Karpas-422 (cell line): ENCODE results near the gene KIF3C. TPM values are rescaled to one million over a fixed set of nuclear protein-coding genes. Genes with fewer than 3 reads are reported as not detected.
A peak's percentile ranks its signal among the peaks of the same experiment; 100 is the strongest.
"Not testable (repeated sequence)": the region's sequence is repeated elsewhere in the genome, so short reads cannot be mapped to it uniquely, and the experiment has no call there.

Experiments
- DNase-seq: peaks from one replicate; pipeline ENCODE4 v3.0.0-alpha.2; 2015
- H2AFZ ChIP-seq: fragments of 200-600 bp; sonication (generic); 2 replicates; pipeline ENCODE4 v1.6.1; 2014; ENCODE audit warnings: antibody characterized with exemption, low read length, mixed read lengths
- H3K27ac ChIP-seq: fragments of 200-600 bp; sonication (generic); 2 replicates; pipeline ENCODE4 v1.5.1; 2014; ENCODE audit warnings: mild to moderate bottlenecking, low read length, moderate library complexity
- H3K27me3 ChIP-seq: fragments of 200-600 bp; sonication (generic); 2 replicates; pipeline ENCODE4 v1.6.1; 2014; ENCODE audit warnings: low read length, mixed read lengths
- H3K36me3 ChIP-seq: fragments of 200-600 bp; sonication (generic); 2 replicates; pipeline ENCODE4 v1.6.1; 2014; ENCODE audit warnings: low read length, mixed read lengths; ENCODE audit not compliant: insufficient read depth
- H3K4me1 ChIP-seq: fragments of 200-600 bp; sonication (generic); 2 replicates; pipeline ENCODE4 v1.6.1; 2014; ENCODE audit warnings: mild to moderate bottlenecking, low read length, mixed read lengths
- H3K4me2 ChIP-seq: fragments of 200-600 bp; sonication (generic); 2 replicates; pipeline ENCODE4 v1.6.1; 2014; ENCODE audit warnings: low read length, low read depth, mild to moderate bottlenecking; ENCODE audit not compliant: poor library complexity, severe bottlenecking
- H3K4me3 ChIP-seq: fragments of 200-600 bp; sonication (generic); 2 replicates; pipeline ENCODE4 v1.5.1; 2014; ENCODE audit warnings: mild to moderate bottlenecking, antibody characterized with exemption, low read length, mixed read lengths
- H3K79me2 ChIP-seq: fragments of 200-600 bp; sonication (generic); 2 replicates; pipeline ENCODE4 v1.6.1; 2014; ENCODE audit warnings: mild to moderate bottlenecking, low read length, mixed read lengths
- H3K9ac ChIP-seq: fragments of 200-600 bp; sonication (generic); 2 replicates; pipeline ENCODE4 v1.6.0; 2014; ENCODE audit warnings: low read length
- H3K9me2 ChIP-seq: fragments of 200-600 bp; sonication (generic), shearing (Covaris generic); replicated peaks from 2 replicates; pipeline ENCODE4 v1.6.0; 2014; ENCODE audit warnings: mild to moderate bottlenecking, low read length, moderate library complexity; ENCODE audit not compliant: insufficient read depth
- H3K9me3 ChIP-seq: fragments of 300-700, 200-600 bp; sonication (generic); 2 replicates; pipeline ENCODE4 v1.6.1; 2014; ENCODE audit warnings: low read length, mixed read lengths
- H4K20me1 ChIP-seq: fragments of 200-600 bp; sonication (generic); 2 replicates; pipeline ENCODE4 v1.6.1; 2014; ENCODE audit warnings: mild to moderate bottlenecking, antibody characterized with exemption, low read length, low read depth; ENCODE audit not compliant: insufficient read depth
- total RNA-seq: library from RNA; depleted of rRNA; stranded (reverse); fragments of >200 nt; shearing (Covaris generic); gene quantifications from 2 replicates; pipeline ENCODE4 v1.2.3, GENCODE V29; 2014; ENCODE audit warnings: low replicate concordance; rRNA removed

The KIF3C gene
- 0.90 and 1.2 TPM in 2 replicates for total RNA-seq

DNA sequence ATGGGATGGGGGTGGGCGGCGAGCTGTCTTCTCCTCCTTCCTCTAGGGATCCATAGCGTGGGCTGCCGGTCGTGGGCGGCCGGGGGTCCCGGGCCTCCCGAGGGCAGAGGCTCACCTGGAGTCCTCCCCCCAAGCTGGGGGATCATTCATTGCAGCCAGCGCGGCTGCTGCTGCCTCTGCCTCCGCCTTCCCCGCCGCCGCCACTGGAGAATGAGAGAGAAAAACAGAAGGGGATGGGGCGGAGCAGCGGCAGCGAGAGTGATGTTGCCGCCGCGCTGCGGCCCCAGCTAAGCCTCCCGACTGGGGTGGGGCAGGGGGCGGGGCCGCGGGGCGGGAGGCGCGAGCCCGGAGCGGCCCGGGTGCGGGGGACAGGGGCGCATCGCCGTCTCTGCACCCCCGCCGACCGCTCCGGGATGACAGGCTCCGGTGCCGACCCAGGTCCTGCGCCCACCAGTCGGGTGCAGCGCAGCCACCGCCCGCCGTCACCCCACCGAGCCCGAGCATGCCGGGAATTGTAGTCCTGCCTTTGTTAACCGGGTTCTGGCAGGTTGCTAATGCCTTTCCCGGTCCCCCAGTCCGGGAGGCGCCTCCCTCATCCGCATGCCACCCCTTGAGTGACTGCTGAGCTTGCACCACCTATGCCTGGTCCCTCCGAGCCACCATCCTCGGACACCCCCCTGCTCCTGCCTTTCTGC, at the start of gene KIF3C:
Gene KIF3C, minus strand, starts transcription at position 225 of the 695 bp plus-strand sequence. CDS start 580 bp downstream, outside the sequence.
- Histone ChIP-seq H4K20me1 (no peaks in the 10 kb centered on the region), H3K79me2 (no peaks in the 10 kb centered on the region), H3K4me2 (peak within 1 kb of the TSS; percentile 69), H2AFZ (peak within 1 kb of the TSS; percentile 27; the same call in 1 of the 2 replicates), H3K4me1 (peaks cover 5% of the 10 kb centered on the region), H3K27ac (no peak within 1 kb of the TSS), H3K36me3 (no peaks in the 10 kb centered on the region), H3K27me3 (no peaks in the 10 kb centered on the region), H3K9me2 (no peaks in the 10 kb centered on the region), H3K4me3 (peak within 1 kb of the TSS; percentile 62), H3K9me3 (no peaks in the 10 kb centered on the region), H3K9ac (peak within 1 kb of the TSS; percentile 56)
- DNase-seq: peak; percentile 69

DNA sequence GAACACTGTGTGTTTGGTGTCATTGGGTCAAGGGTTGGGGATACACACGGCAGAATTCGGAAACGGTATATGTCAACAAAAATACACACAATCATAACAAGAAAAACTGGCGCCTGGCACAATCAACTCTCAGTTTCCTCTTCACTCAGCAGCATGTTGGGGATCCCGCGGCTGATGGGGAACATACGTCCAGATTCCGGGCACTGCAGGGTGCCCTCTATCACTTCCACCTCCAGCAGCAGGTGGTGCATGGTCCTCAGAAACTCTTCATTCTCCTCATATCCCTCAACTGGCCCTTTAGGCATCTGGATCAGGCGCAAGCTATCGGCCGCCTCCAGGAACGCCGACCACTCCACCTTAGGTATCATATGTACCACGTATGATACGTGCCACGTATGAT, 45.8 kb upstream of the KIF3C start:
- H3K4me1 ChIP-seq: peaks cover 15% of the 10 kb centered on the region
- not testable (repeated sequence) for H2AFZ ChIP-seq, H3K4me3 ChIP-seq, H3K79me2 ChIP-seq, H3K27ac ChIP-seq, H3K9me3 ChIP-seq, H3K36me3 ChIP-seq, H3K4me2 ChIP-seq, H4K20me1 ChIP-seq, DNase-seq, H3K9me2 ChIP-seq, H3K27me3 ChIP-seq, H3K9ac ChIP-seq

DNA sequence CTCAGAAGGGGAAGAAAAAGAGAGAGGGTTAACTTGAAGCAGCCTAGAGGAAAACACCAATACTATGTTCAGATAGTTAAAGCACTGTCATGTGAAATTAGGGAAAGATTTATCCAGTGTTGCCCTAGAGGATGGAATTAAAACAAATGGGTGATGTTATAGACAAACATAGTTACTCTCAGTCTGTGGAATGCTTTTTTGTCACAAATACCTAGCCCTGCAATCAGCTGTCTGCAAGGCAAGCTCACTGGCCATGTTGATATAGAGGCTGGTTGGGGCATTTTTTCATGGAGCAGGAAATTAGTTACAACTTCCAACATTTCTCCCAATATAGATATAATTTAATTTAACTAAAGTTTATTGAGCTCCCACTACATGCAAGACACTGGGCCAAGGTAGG, 43.2 kb upstream of the KIF3C start:
- Histone ChIP-seq H3K27ac (no peak overlapping the region), H3K36me3 (no peaks in the 10 kb centered on the region), H3K9ac (no peak overlapping the region), H3K27me3 (no peaks in the 10 kb centered on the region), H3K4me1 (no peaks in the 10 kb centered on the region), H3K79me2 (no peaks in the 10 kb centered on the region), H3K4me2 (no peak overlapping the region), H2AFZ (no peak overlapping the region), H3K9me2 (no peaks in the 10 kb centered on the region), H4K20me1 (no peaks in the 10 kb centered on the region), H3K9me3 (no peaks in the 10 kb centered on the region), H3K4me3 (no peak overlapping the region)
- no peak for DNase-seq

DNA sequence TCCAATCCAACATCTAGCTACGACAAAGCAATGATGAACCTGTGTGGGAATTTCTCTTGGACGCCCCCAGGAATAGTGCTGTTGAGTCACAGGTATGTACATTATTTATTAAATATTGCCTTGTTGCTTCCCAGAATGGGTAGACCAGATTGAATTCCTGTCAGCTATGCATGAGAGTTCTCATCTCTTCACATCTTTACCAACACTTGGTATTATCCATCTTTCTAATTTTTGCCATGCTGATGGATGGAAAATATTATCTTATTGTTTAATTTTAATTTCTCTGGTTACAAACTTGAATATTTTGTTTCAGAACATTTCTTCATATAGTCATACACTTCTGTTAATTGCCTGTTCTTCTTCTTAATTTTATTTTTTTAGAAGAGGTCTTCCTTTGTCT, 42.0 kb upstream of the KIF3C start:
- no peaks in the 10 kb centered on the region for H3K4me1 ChIP-seq
- H3K4me3 ChIP-seq: no peak overlapping the region
- H3K9me2 ChIP-seq: no peaks in the 10 kb centered on the region
- no peaks in the 10 kb centered on the region for H3K27me3 ChIP-seq
- H3K79me2 ChIP-seq: no peaks in the 10 kb centered on the region
- no peak overlapping the region for H2AFZ ChIP-seq
- H3K9me3 ChIP-seq: no peaks in the 10 kb centered on the region
- no peaks in the 10 kb centered on the region for H3K36me3 ChIP-seq
- H3K27ac ChIP-seq: no peak overlapping the region
- no peak overlapping the region for H3K4me2 ChIP-seq
- no peak overlapping the region for H3K9ac ChIP-seq
- DNase-seq: no peak
- no peaks in the 10 kb centered on the region for H4K20me1 ChIP-seq

DNA sequence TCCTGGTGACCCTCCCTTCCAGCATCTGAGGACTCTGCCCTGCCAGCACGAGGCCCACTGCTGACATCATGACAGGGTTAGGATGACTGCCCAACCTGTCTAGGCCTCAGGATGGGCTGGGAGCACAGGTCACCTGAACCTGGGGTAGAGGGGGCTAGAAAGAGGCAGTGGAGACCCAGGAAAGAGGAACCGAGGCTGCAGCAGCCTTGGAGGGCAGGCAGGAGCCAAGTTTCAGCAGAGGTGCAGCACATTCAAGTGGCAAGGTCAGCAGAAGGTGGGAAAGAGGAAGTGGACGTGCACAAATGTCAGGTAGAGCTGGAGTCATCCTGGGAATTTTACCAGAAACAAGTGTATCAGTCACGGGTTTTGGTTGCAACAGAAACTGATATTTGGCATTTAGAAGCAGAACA, 37.9 kb upstream of the KIF3C start:
- Histone ChIP-seq H3K36me3 (no peaks in the 10 kb centered on the region), H3K4me3 (no peak overlapping the region), H3K4me2 (no peak overlapping the region), H2AFZ (no peak overlapping the region), H3K27ac (no peak overlapping the region), H3K9me2 (no peaks in the 10 kb centered on the region), H3K9ac (no peak overlapping the region), H3K27me3 (no peaks in the 10 kb centered on the region), H3K9me3 (no peaks in the 10 kb centered on the region), H3K4me1 (no peaks in the 10 kb centered on the region), H4K20me1 (no peaks in the 10 kb centered on the region), H3K79me2 (no peaks in the 10 kb centered on the region)
- no peak for DNase-seq

DNA sequence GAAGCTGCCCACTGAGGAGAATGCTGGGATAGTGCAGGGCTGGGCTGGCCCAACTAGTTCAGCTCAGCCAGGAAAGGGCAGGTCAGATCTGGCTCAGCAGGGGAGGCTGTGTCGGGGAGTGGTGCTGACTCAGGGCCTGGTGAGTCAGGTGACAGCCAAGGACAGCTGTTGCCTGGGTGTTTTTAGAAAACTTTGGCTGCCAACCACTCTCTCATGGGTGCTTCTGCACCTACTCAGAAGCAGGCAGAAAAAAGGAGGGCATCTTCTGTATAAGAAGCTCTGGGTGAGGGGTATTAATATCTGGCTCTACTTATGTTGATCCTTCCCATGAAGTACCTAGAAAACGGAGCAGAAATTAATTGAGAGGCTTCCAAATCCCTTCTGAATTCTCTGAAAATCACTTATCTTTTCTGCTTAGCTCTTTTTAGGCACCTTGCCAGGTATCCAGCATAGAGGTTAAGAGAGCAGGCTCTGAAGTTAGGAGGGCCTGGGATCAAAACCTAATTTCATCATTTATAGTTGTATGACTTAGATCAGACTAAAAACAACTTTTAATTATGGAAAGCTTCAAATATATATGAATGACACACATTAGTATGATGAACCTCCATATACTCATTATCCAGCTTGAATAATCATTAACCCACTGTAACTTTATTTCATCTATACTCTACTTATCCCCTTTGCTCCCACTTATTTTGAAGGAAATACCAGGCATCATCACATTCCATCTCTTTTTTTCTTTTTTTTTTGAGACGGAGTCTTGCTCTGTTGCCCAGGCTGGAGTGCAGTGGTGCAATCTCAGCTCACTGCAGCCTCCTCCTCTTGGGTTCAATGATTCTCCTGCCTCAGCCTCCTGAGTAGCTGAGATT, 36.1 kb upstream of the KIF3C start:
- no peaks in the 10 kb centered on the region for H3K9me3 ChIP-seq
- no peaks in the 10 kb centered on the region for H3K79me2 ChIP-seq
- H3K9ac ChIP-seq: no peak overlapping the region
- H3K4me2 ChIP-seq: no peak overlapping the region
- H4K20me1 ChIP-seq: no peaks in the 10 kb centered on the region
- H2AFZ ChIP-seq: no peak overlapping the region
- no peak for DNase-seq
- no peak overlapping the region for H3K4me3 ChIP-seq
- H3K27ac ChIP-seq: no peak overlapping the region
- H3K36me3 ChIP-seq: no peaks in the 10 kb centered on the region
- H3K9me2 ChIP-seq: no peaks in the 10 kb centered on the region
- H3K4me1 ChIP-seq: no peaks in the 10 kb centered on the region
- no peaks in the 10 kb centered on the region for H3K27me3 ChIP-seq

DNA sequence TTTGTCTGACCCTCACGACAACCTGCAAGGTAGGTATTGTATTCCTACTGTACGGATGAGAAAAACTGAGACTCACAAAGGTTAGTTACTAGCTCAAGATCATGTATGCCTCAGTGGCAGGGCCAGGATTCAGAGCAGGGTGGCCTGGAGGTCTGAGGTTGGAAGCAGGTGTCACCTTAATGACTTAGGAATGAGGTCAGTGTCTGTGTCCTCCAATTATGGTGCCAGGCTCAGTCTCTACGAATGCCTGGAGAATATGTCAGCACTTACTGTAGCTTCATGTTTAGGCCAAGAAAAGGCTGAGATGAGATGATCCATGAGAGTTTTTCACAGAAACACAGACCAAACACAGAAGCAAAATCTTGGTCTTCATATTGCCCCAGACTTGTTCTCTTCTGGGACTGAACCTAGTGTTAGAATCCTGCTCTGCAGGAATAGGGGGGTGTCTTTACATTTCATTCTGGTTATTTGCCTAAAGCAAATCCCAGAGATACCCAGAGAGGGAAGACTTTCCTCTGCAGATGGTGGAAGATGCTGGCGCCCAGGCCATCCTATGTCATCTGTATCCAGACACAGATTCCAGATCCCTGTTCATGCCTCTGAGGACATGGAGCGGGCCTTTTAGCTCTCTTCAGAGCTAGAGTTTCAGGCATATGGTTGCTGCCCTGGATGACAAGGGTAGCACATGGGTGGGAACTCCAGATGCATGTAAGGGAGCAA, 35.3 kb upstream of the KIF3C start:
- Histone ChIP-seq H3K9me2 (no peaks in the 10 kb centered on the region), H3K4me1 (no peaks in the 10 kb centered on the region), H3K79me2 (no peaks in the 10 kb centered on the region), H2AFZ (no peak overlapping the region), H3K36me3 (no peaks in the 10 kb centered on the region), H3K4me2 (no peak overlapping the region), H3K27me3 (no peaks in the 10 kb centered on the region), H3K27ac (no peak overlapping the region), H3K4me3 (no peak overlapping the region), H3K9ac (no peak overlapping the region), H3K9me3 (no peaks in the 10 kb centered on the region), H4K20me1 (no peaks in the 10 kb centered on the region)
- DNase-seq: no peak

DNA sequence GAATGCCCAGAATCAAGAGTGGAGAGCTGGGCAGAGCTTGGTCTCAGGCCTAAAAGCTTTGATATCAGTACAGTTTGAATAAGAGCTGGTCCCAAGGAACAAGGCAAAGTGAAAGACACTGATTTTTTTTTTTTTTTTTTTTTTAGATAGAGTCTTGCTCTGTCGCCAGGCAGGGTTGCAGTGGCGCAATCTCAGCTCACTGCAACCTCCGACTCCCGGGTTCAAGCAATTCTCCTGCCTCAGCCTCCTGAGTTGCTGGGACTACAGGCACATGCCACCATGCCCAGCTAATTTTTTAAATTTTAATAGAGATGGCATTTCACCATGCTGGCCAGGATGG, 34.4 kb upstream of the KIF3C start:
- not testable (repeated sequence) for DNase-seq, H3K4me1 ChIP-seq, H3K79me2 ChIP-seq, H3K9me2 ChIP-seq, H3K4me3 ChIP-seq, H3K9me3 ChIP-seq, H4K20me1 ChIP-seq, H2AFZ ChIP-seq, H3K36me3 ChIP-seq, H3K9ac ChIP-seq, H3K27me3 ChIP-seq, H3K27ac ChIP-seq, H3K4me2 ChIP-seq
